K562 (cell line): ENCODE data around the gene RAB40B. TPM values are rescaled to one million over a fixed set of nuclear protein-coding genes. Genes with fewer than 3 reads are reported as not detected.

Experiments used
- CBFA2T3 ChIP-seq: fragments of 450-650 bp; IDR thresholded peaks from 2 replicates; pipeline ENCODE4 v1.6.1; 2017
- ELK3 ChIP-seq: fragments of 450-650 bp; formaldehyde crosslinking; IDR thresholded peaks from 2 replicates; pipeline ENCODE4 v1.4.0; 2020; ENCODE audit warnings: mild to moderate bottlenecking
- ETV1 ChIP-seq: fragments of 450-650 bp; conservative IDR thresholded peaks from 2 replicates; pipeline ENCODE4 v1.6.1; 2016; ENCODE audit warnings: missing genetic modification characterization, control low read depth, low read depth, missing compliant biosample characterization
- ETV6 ChIP-seq, 3 experiments: fragments of 150-350 bp in 1 of 3; sonication (generic) in 1 of 3; formaldehyde crosslinking in 1 of 3; IDR thresholded peaks; 2 replicates each; pipeline versions ENCODE4 v1.6.1 to v1.8.0; 2014 to 2022; ENCODE audit warnings: borderline replicate concordance in 2 of 3, low read depth in 2 of 3, antibody characterized with exemption in 1 of 3, low read length in 1 of 3, mild to moderate bottlenecking in 1 of 3, missing genetic modification reagents in 1 of 3
- GATA2 ChIP-seq: sonication (generic); formaldehyde crosslinking; IDR thresholded peaks from 2 replicates; pipeline ENCODE4 v1.4.0; 2020; ENCODE audit warnings: mild to moderate bottlenecking, missing genetic modification reagents
- KDM4B ChIP-seq, 2 experiments: fragments of 450-650 bp in 1 of 2; sonication (generic) in 1 of 2; IDR thresholded peaks; 2 replicates each; pipeline ENCODE4 v1.6.1; 2016 to 2017; ENCODE audit warnings: borderline replicate concordance in 2 of 2, antibody characterized with exemption in 1 of 2, low read depth in 1 of 2, mild to moderate bottlenecking in 1 of 2
- NFIC ChIP-seq: fragments of 450-650 bp; IDR thresholded peaks from 2 replicates; pipeline ENCODE4 v1.6.1; 2017; ENCODE audit warnings: mild to moderate bottlenecking, inconsistent platforms
- NRF1 ChIP-seq, 2 experiments: fragments of 450-650 bp; IDR thresholded peaks in 1 of 2; conservative IDR thresholded peaks in 1 of 2; 2 replicates each; pipeline ENCODE4 v1.6.1; 2014; ENCODE audit warnings: mild to moderate bottlenecking in 2 of 2
- TCF3 ChIP-seq: sonication (generic); formaldehyde crosslinking; IDR thresholded peaks from 2 replicates; pipeline ENCODE4 v1.4.0; 2020; ENCODE audit warnings: mild to moderate bottlenecking, missing genetic modification reagents
- ZFX ChIP-seq: sonication (generic); formaldehyde crosslinking; IDR thresholded peaks from 2 replicates; pipeline ENCODE4 v1.8.0; 2022; ENCODE audit warnings: mild to moderate bottlenecking, missing genetic modification reagents, moderate library complexity
- ZHX1 ChIP-seq: fragments of 150-350 bp; conservative IDR thresholded peaks from 2 replicates; pipeline ENCODE4 v1.6.1; 2014; ENCODE audit warnings: low read length
- ZNF384 ChIP-seq: IDR thresholded peaks from 2 replicates; pipeline ENCODE4 v1.6.1; 2012; ENCODE audit warnings: low read depth, low read length, improper control_type of control experiment
- ZNF609 ChIP-seq: sonication (generic); formaldehyde crosslinking; IDR thresholded peaks from 2 replicates; pipeline ENCODE4 v1.8.1; 2023; ENCODE audit warnings: missing genetic modification reagents, mild to moderate bottlenecking, borderline replicate concordance
- ZNF655 ChIP-seq: fragments of 250-450 bp; sonication (Bioruptor Pico); IDR thresholded peaks from 2 replicates; pipeline ENCODE4 v1.5.0; 2021
- polyA plus RNA-seq, 8 experiments: library from polyadenylated mRNA; depleted of rRNA in 4 of 8; stranded (reverse) in 5 of 8; unstranded in 3 of 8; fragments of >200 nt; fragmentation: Nextera tagmentation in 2 of 8; fragmentation: Illumina TruSeq in 1 of 8; extraction: Ambion mirVana in 2 of 8; extraction: Trizol in 1 of 8; gene quantifications; 2 replicates each; pipeline versions ENCODE4 v1.2.1 to v1.2.3, GENCODE V29; 2011 to 2014; ENCODE audit warnings: inconsistent platforms in 1 of 8, missing spikeins in 1 of 8
- total RNA-seq, 7 experiments: library from RNA; depleted of rRNA in 6 of 7; stranded (reverse); fragments of >200 nt in 6 of 7; fragmentation: Illumina TruSeq in 2 of 7; extraction: Trizol in 2 of 7; gene quantifications; 2 replicates each; pipeline versions ENCODE4 v1.2.1 to v1.2.3, GENCODE V29; 2011 to 2021; ENCODE audit warnings: low replicate concordance in 1 of 7
- TF ChIP-seq, protein P1 (sequence below): fragments of 250-450 bp; sonication (Bioruptor Pico); IDR thresholded peaks from 2 replicates; pipeline ENCODE4 v1.5.0; 2021

RAB40B gene
- total and polyA plus RNA-seq, 9 of the 15 experiments (the other 6 are each of a cell fraction or from before 2014, with no cell fraction given), result 0.13 to 4.6 (median 1.4) TPM

GRCh38 chr17:82611140-82612058, 87.1 kb downstream of the RAB40B start (continued):
- TF ChIP-seq ZHX1, result no peak
- no peak for TF ChIP-seq ELK3 (CRISPR knock-in tag)
- no peak for TF ChIP-seq ETV1 (tag)
- peak; percentile 96 for TF ChIP-seq NFIC
- TF ChIP-seq TCF3 (CRISPR knock-in tag), result peak; percentile 41
- no peak for TF ChIP-seq KDM4B (IDR thresholded peaks at IDR 0.05; ENCODE audit: borderline replicate concordance in 2 of 2, low read depth in 1 of 2)
- TF ChIP-seq GATA2 (CRISPR knock-in tag), result peak; percentile 76
- peak; percentile 73 for TF ChIP-seq CBFA2T3
- TF ChIP-seq, protein P1, sequence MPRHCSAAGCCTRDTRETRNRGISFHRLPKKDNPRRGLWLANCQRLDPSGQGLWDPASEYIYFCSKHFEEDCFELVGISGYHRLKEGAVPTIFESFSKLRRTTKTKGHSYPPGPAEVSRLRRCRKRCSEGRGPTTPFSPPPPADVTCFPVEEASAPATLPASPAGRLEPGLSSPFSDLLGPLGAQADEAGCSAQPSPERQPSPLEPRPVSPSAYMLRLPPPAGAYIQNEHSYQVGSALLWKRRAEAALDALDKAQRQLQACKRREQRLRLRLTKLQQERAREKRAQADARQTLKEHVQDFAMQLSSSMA (CRISPR knock-in tag), result no peak
- TF ChIP-seq ZNF655, result no peak
- TF ChIP-seq ETV6 (IDR thresholded peaks at IDR 0.05; ENCODE audit: borderline replicate concordance in 1 of 2, low read depth in 2 of 2, low read length in 1 of 2), result no peak
- no peak for TF ChIP-seq ETV6 (CRISPR knock-in tag; IDR thresholded peaks at IDR 0.05; ENCODE audit: borderline replicate concordance)
- TF ChIP-seq ZNF609 (CRISPR knock-in tag), result no peak
- TF ChIP-seq NRF1 (conservative IDR thresholded peaks at IDR 0.05 in 1 of 2, IDR thresholded peaks at IDR 0.05 in 1 of 2), result peak; percentile 62 to 71
- TF ChIP-seq ZNF384, result no peak
- no peak for TF ChIP-seq ZFX (CRISPR knock-in tag)
